ENCODE measurements around the gene ABCF2.

The ABCF2 gene

DNA sequence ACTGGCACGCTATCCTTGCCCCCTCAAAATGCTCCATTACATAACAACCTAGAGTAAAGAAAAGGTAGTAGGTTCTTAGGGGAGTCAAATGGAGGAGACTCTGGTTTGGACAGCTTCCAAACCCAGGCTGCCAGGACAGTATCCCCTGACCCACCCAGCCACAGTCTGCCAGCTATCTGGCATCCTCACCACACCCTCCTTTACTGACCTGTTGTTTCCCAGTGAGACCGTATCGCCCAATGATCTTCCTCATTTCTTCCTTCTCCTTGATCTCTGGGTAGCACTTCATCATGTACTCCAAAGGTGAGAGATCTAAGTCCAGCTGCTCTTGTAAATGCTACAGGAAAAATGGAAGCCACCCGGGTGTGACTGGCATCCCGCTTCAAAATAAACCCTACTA, 11.6 kb downstream of the ABCF2 start:
- no peak for DNase-seq

DNA sequence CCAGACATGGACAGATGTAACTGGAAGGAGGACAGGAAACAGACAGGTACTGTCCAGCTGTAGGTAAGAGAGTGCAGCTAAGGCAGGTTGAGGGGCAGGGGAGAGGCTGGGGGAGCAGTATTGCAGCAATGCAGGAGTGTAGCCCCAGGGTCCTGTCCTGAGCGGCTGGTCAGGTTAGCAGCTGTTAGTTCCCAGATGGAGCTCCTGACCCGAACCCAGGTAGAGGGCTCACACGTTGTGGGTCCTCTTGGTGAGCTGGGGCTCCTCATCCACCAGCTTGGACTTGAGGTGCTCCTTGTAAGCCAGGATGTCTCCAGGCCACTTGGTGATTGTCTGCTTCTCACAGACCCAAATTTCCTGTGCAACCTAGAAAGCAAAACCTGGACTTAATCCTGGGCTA, 13.2 kb downstream of the ABCF2 start:
- no peak for DNase-seq

DNA sequence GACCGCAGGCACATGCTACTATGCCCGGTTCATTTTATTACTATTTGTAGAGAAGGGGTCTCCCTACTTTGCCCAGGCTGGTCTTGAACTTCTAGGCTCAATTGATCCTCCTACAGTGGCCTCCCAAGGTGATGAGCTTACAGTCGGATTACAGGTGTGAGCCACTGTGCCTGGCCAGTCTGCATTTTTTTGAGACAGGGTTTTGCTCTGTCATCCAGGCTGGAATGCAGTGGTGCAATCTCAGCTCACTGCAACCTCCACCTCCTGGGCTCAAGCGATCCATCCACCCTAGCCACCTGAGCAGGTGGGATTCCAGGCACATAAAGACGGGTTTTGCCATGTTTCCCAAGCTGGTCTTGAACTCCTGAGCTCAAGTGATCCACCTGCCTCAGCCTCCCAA, 14.4 kb downstream of the ABCF2 start:
- DNase-seq: no peak

DNA sequence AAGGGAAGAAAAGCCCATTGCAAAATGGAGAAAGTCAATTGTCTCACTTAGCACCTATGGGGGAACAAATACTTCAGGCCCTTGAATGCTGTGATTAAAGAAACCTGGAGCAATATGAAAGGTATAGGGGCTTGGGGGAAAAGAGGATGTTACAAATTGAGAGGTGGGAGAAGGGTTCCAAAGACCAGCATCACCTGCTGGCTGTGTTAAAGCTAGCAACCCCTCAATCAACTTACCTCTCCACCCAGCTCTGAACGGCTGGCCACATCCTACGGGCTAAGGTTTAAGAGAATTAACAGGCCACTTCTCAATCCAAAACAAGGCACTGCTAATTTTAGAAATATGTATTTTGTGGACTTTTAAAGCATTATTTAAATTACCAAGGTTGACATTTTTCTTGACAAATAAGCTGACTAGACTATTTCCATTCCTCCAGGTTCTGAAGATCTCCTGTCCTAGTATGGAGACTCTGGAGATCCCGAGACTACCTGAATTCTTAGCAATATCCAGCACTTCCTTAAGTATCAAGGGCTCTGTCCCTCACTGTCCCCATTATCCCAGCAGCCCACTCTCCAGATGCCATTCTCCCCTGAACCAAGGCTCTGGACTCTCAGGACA, 15.7 kb downstream of the ABCF2 start:
- no peak for DNase-seq

DNA sequence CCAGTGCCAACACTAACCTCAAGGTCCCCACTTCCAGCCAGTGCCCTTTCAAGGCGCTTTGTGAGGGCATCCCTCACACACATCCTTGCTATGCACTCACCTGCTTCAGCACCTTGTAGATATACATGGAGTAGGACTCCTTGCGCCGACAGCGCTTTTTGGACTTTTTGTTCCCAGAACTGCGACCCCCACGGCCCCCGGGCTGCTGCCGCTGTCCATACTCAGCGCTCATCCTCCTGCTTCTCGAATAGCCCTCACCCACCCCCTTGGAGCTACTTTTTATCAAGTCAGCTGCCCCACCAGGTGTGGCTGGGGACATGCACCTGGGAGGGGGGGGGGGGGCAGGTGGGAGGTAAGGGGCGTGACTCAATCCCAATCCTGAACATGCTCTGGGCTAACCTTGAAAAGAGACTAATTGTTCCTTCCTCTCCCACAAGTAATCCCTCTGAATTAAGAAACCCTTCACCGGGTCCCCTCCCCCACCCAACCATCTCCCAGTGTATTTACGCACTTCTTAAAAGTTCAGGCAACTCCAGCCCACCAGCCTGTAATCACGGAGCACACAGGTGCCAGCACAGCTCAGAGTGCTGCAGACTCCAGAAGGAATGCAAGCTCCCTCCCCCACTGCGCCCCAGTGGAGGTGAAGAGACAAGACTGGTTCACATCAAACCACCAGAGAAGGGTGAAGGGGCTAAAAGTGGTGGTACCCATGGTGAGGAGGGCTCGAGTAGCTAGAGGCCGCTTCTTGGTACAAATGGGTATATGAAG, 16.7 kb downstream of the ABCF2 start, which contains the start of gene H2BK1:
Gene H2BK1 (minus strand): TSS at position 402 of the 768 bp plus-strand sequence. CDS start 170 bp downstream, at position 232.
- DNase-seq: no peak

DNA sequence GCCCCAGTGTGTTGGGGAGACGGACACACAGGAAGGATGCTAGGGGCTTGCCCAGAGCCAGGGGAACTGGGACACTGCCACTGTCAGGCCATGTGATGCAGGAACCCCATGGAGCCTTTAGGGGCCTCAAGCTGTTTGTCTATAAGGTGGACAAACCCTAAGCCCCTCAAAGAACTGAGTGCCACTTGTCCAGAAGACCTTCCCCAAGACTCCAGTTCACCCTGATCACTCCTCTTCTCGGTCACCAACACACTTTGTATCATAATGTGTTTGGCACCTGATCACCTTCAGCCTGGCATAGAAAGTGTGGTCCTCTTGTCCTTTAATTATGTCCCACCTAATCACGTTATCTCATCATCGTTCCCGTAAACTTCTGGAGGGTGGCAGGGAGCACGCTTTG, 17.4 kb downstream of the ABCF2 start:
- DNase-seq: no peak

DNA sequence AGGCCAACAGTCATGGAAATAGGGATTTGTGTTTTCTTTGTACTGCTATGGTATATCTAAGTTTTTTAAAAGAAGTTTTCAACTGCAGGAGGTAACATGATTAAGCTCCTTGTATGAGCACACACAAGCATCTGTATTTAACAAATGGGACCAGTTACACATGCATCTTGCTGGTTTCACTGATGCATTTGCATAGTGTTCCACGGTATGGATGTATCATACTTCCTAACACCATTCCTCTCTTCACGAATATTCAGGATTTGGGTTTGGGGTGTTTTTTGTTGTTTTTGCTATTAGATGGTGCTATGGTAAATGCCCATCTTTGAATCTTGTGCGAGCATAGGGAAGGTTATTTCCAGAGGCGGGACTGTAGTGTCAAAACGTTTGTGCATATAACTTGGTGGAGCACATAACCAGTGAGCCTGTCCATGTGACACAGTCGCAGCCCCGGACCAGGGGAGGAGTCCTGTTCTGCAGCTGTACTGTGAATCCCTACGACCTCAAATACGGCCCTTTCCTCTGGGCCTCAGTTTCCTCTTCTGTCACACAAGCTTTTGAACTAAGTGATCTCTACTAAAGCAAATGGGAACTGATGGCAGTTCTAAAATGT, 18.6 kb downstream of the ABCF2 start:
- no peak for DNase-seq

DNA sequence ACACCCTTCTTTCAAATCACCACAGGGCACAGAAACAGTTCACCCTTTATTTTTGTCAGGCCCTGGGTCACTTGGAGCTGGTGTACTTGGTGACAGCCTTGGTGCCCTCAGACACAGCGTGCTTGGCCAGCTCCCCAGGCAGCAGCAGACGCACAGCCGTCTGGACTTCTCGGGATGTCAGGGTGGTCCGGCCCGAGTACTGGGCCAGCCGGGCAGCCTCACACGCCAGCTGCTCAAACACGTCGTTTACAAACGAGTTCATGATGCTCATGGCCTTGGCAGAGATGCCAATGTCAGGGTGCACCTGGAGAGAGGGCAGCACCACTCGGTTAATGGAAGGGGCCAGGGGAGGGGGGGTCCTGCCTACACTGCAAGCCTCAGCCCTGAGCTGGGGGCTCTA, 19.2 kb downstream of the ABCF2 start:
- no peak for DNase-seq

DNA sequence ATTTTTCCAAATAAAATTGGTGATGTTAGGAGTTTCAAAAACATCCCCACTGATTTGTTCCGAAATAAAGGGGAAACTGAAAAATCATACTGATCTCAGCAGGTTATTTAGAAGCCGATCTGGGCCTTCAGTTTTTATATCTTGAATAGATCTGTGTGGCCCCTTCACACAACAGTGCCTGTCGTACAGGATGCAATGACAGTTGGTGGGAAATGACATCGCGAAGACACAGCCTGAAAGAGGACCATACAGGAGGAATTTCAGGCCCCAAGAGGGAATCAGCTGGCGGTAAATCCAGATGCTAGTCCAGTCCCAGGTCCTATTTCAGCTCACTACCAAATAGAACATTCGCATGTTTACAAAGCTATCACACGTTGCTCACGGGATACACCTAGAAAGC, 19.7 kb downstream of the ABCF2 start:
- no peak for DNase-seq

DNA sequence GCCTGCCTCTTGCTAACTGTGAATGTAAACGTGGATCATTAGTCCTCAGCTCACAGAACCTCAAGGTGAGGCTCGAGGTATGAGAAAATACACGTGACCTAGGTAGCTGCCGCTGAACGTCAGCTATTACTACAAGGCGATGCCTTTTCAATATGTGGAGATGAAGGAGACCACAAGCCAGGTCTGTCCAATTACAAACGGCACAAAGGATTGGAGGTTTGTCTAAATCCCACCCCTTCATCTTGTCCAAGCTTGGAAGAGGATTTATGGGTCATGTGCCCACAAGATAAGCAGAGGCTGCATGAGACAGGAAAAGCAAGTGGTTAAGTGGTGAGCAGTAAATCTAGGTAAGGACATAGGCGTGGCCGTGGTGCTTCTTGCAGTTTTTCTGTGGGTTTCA, 20.1 kb downstream of the ABCF2 start:
- no peak for DNase-seq

DNA sequence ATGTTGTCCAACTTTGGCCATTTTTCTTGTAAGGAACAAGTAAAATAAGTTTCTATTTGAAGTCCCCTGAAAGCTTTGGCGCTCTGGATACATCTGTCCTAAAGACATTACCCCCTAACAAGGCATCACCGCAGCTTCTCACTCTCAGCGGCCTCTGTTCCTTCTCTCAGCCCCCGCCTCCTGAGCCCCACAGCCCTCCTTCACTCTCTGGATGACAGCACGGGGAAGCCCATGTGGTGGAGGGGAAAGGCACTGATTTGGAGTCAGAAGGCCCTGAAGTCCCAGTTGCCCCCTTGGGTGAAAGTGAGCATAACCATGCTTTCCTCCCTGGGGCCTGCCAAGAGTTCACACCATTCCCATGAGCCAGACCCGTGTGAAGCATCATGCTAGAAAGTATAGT, 21.3 kb downstream of the ABCF2 start:
- no peak for DNase-seq

DNA sequence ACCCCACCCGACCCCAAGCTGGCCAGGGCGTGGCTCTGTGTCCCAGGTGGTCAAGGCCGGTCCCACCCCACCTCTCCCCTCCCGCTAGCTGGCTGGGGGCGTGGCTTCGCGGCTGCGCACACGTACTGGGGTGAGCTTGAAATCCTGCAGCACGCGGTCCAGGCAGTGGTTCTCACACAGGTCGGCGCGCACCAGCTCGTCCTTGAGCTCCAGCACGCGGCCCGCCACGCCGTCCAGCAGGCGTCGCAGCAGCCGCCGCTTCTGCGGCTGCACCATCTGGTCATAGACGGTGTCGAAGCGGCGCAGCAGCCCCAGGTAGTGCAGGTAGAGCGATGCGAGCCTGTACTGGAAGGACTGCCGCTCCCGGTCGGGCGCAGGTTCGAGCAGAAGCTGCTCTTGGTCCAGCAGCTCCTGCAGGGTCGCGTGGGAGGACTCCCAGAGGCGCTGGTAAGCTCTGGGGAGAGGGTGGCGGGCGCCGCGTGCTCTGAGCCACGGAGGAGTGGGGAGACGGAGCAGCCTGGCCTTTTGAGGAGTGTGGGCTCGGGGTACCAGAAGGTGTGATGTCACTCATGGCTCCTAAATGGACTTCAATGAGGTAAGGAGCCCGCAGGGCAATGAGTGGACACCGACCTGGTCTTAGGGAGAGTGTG, 22.5 kb downstream of the ABCF2 start:
- DNase-seq: no peak

DNA sequence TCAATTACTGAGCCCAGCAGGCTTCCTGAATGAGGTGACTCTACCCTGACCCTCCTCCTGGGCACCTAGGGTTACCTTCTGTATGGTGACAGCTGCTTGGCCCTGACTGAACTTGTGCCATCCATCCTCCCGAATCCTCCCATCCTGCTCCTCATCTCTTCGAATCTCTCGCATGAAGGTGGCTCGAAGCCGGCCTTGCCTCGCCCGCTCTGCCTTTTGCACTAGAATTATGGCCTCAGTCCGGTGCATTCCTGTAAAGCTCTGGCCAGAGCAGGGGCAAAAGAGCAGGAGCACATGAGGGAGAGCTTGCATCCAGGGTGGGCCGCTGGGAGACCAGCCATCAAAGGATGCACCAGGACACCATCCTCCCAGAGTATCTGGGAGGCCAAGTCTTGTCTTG, 24.2 kb downstream of the ABCF2 start:
- no peak for DNase-seq

DNA sequence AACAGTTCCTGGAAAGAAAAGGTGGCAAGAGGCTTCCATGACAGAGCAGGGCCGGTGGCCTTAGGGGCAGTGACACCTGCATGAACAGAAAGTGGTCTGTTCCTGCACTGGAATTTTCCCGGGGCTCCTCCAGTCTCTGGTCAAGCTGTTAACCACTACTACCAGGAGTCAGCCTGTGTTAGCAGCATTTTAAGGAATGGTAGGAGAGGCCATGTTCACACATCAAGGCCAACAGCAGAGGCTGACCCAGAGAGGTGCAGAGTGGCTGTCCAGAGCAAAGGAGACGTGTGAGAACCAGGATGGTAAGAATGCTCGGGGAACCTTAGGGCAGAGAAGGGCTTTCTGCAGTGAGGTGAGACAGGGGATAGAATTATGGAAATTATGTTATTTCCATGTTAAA, 25.3 kb downstream of the ABCF2 start:
- no peak for DNase-seq

DNA sequence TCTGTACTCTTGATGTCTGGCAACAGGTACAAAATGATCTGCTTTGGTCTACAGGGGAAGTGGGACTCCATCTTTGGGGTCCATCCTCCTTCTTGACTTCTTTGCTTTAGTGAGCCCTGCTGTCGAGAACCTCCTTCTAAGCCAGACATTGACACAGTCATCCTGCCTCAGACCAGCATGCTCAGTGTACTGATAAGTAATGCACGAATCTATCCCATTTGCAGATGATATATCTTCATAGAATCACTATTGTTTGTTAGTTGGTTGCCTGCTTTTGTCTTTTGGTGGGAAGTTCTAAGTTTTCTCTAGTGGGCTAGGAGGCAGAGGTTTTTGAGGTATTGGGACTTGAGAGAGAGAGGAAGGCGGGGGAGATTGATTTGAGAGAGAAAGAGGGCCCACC, 25.7 kb downstream of the ABCF2 start:
- DNase-seq: no peak

DNA sequence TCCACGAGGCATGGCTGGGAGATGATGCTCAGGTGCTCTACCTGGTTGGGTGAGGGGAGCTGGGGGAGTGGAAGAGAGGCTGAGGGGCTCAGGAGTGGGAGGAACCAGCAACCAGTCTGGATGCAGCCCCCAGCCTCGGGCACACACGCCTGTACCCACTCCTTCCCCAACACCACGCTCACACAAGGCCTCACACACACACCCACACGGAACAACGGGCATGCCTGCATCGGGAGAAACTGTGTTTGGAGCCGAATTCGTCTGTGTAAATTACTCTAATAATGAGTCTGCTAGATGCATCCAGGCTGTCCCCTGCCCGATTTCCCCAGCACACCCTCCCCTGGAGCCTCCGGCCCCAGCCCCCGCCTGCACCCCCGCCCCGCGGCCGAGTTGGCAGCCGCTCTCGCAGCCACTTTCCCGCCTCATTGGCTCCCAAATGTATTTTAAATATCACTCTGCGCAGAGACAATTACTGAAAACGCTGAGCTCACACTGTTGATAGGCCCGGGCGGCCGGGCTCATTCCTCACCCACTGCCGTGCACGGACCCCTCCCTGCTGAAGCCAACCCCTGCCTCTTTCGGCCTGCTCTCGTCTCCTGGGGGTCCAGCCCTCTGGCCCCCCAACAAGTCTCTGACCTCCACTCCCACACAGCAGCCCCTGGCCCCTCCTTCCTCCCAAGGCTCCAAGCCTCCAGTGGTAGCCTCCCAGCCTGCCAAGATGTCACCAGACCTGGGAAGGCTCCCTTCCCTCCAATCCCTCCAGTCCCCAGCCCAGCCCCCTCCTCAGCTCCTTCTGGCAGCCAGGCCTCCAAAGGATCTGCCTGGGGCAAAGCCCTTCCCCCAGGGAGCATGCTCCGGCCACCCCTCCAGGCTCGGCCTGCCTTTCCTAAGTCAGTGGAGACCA, 27.8 kb downstream of the ABCF2 start:
- no peak for DNase-seq

DNA sequence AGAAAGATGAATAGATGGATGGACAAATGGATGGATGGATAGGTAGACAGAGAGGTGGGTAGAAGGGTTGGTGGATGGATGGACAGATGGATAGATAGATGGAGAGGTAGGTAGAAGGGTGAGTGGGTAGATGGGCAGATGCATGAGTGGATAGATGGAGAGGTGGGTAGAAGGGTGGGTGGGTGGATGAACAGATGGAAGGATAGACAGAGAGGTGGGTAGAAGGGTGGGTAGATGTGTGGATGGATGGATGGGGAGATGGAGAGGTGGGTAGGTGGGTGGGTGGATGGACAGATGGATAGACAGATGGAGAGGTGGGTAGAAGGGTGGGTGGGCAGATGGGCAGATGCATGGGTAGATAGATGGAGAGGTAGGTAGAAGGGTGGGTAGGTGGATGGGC, 29.1 kb downstream of the ABCF2 start:
- DNase-seq: no peak

DNA sequence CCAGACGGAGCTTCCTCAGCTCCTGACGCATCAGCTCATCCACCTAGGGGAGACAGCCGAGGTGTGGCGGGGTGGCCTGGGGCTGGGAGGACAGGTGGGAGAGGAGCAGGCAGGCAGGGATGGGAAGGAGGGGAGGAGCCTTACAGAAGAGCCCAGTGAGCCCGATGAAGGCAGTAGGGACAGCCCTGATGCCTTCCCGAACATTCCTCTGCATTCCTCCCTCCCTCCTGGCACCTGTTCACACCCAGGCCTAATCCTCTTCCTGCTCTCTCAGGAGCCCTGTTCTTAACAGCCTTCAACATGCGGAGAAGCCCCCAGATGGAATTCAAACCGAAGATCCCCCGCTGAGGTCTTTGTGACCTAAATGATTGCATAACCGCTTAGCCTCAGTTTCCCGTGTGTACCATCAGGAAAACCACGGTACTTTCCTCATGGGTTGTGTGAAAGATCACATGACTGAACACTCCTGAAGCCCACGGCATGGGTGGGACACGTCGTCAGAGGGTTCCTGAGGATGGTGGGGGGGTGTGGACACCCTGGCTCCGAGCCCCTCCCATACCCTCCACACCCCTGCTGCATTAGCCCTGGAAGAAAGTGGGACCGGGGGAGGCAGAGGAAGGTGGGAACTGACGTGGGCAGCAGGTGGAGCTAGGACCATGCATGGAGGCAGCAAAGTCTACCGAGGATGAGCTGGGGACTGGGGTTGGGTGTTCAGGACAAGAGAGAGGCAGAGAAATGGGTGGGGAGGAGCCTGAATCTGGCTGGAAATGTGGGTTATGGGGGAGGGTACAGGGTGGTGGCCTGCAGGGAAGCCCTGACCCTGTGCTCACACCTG, 31.2 kb downstream of the ABCF2 start:
- DNase-seq: no peak

DNA sequence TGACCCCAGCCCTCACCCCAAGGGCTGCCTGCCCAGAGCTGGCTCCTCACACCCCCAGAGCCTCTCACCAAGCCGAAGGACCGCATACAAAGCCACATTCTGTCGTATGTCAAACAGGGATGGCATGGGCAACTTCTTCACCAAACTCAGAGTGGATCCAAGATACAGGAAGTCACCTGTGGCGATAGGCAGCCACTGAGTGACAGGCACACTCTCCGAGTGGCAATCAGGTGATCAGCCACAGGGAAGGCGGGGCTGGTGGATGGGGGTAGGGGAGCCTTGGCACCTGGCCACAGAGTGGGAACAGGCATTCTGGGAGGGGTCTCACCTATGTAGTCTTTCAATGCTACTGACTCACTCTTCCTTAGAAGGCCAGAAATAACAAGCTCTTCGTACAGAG, 32.8 kb downstream of the ABCF2 start:
- no peak for DNase-seq

DNA sequence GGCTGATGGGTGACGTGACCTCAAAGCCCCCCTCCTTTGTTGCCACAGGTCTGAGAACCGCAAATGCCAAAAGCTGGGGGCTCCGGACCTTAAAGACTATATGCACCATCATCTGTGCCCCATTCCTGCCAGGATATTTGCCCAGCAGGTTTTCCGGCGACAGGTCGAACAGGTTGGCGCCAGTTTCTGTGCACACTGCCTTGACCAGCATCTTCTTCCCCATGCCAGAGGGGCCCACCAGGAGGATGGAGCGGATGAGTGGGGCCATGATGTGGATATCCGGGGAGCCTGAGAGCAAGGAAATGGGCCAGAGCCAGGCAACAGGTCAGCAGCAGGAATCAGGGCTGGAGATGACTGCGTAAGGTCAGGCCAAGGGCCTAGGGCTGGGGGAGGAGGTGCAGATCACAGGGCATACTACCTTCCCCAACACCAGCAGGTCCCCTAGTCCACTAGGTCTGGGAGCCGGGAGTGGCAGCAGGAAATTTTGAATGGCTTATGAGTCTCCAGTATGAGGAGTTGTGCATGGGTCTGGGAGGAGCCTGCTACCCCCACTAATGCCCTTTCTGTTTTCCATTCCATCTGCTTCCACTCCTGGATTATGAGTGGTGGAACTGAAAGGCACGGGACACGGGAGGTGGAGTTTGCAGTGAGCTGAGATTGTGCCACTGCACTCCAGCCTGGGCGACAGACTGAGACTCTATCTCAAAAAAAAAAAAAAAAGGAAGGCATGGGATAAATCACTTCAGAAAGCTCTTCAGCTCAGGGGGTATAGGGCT, 33.6 kb downstream of the ABCF2 start:
- DNase-seq: no peak

DNA sequence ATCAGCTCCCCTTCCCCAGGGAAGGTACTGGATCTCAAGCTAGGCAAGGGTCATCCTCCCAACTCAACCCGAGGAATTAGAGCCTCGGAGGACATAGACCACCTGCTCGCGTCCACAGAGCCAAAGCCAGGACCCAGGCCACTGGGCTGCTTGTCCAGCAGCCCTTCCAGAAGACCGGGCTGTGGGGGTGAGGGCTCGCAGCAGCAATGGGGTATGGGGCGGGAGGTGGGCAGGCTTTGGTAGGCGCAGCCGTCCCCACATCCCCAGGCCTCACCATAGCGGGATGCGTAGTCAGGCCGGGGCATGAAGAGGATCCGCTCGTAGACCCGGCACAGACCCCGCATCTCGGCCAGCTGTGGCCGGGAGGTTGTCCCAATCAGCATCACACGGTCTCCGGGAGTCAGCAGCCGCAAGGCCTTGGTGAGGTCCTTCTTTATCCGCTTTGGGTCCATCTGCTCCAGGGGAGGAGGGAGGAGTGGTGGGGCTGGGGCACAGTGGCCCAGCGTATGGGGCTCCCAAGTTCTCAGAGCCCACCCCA, 34.9 kb downstream of the ABCF2 start:
- DNase-seq: no peak
